Astrocyte (in vitro differentiated cells and primary cell): ENCODE measurements around the gene FYN. TPM values are rescaled to one million over a fixed set of nuclear protein-coding genes. Genes with fewer than 3 reads are reported as not detected.

Experiments
- DNase-seq: peaks from one replicate; pipeline ENCODE4 v3.0.0-alpha.2; 2010; ENCODE audit warnings: low read depth
- FAIRE-seq: peaks from 2 replicates; lab custom pipeline; 2011; peaks lifted over from hg19 to GRCh38; lab: Jason Lieb, UNC
- H2AFZ ChIP-seq: 2 replicates; pipeline ENCODE4 v1.6.0; 2012; ENCODE audit warnings: low read depth, low read length, inconsistent platforms
- H3K27ac ChIP-seq: 2 replicates; pipeline ENCODE4 v1.5.1; 2011; ENCODE audit warnings: low read depth, low read length, inconsistent platforms
- H3K27me3 ChIP-seq: 2 replicates; pipeline ENCODE4 v1.6.0; 2011; ENCODE audit warnings: low read length, inconsistent platforms; ENCODE audit not compliant: insufficient read depth
- H3K36me3 ChIP-seq: 2 replicates; pipeline ENCODE4 v1.5.1; 2011; ENCODE audit warnings: low read length, inconsistent platforms; ENCODE audit not compliant: insufficient read depth
- H3K4me1 ChIP-seq: 2 replicates; pipeline ENCODE4 v1.5.1; 2011; ENCODE audit warnings: low read length, inconsistent platforms; ENCODE audit not compliant: insufficient read depth
- H3K4me2 ChIP-seq: 2 replicates; pipeline ENCODE4 v1.6.0; 2012; ENCODE audit warnings: low read length, inconsistent platforms
- H3K4me3 ChIP-seq: 2 replicates; pipeline ENCODE4 v1.5.1; 2011; ENCODE audit warnings: low read depth, mild to moderate bottlenecking, low read length, inconsistent platforms; ENCODE audit not compliant: insufficient read depth
- H3K79me2 ChIP-seq: 2 replicates; pipeline ENCODE4 v1.6.0; 2012; ENCODE audit warnings: mild to moderate bottlenecking, low read length, inconsistent platforms; ENCODE audit not compliant: insufficient read depth
- H3K9ac ChIP-seq: 2 replicates; pipeline ENCODE4 v1.6.0; 2012; ENCODE audit warnings: mild to moderate bottlenecking, low read length, inconsistent platforms
- H3K9me3 ChIP-seq: 2 replicates; pipeline ENCODE4 v1.5.1; 2012; ENCODE audit warnings: low read depth, mild to moderate bottlenecking, low read length, inconsistent platforms; ENCODE audit not compliant: insufficient read depth
- H4K20me1 ChIP-seq: 2 replicates; pipeline ENCODE4 v1.6.0; 2012; ENCODE audit warnings: low read length, inconsistent platforms; ENCODE audit not compliant: insufficient read depth
- H3K27ac Mint-ChIP-seq: one replicate; pipeline ENCODE4 v1.8.0; 2021; ENCODE audit warnings: mild to moderate bottlenecking, mixed read lengths; ENCODE audit not compliant: unreplicated experiment
- H3K27me3 Mint-ChIP-seq: one replicate; pipeline ENCODE4 v1.8.0; 2021; ENCODE audit warnings: low read depth, mixed read lengths; ENCODE audit not compliant: unreplicated experiment
- H3K36me3 Mint-ChIP-seq: one replicate; pipeline ENCODE4 v1.8.0; 2021; ENCODE audit warnings: low read depth, mixed read lengths; ENCODE audit not compliant: unreplicated experiment
- H3K4me1 Mint-ChIP-seq: one replicate; pipeline ENCODE4 v1.8.0; 2021; ENCODE audit warnings: low read depth, mixed read lengths; ENCODE audit not compliant: unreplicated experiment
- H3K4me3 Mint-ChIP-seq: one replicate; pipeline ENCODE4 v1.8.0; 2021; ENCODE audit warnings: mild to moderate bottlenecking, moderate library complexity, mixed read lengths; ENCODE audit not compliant: unreplicated experiment
- H3K9me3 Mint-ChIP-seq: one replicate; pipeline ENCODE4 v1.8.0; 2021; ENCODE audit warnings: mild to moderate bottlenecking, mixed read lengths; ENCODE audit not compliant: unreplicated experiment
- EZH2 ChIP-seq: IDR thresholded peaks from 2 replicates; pipeline ENCODE4 v1.6.1; 2012; ENCODE audit warnings: mild to moderate bottlenecking, low read length, inconsistent platforms; ENCODE audit not compliant: insufficient read depth
- total RNA-seq: library from RNA; stranded (reverse); gene quantifications from 2 replicates; pipeline ENCODE4 v1.2.1, GENCODE V29; 2021
- TF ChIP-seq, protein P1 (sequence below): IDR thresholded peaks from 2 replicates; pipeline ENCODE4 v1.5.1; 2011; ENCODE audit warnings: low read depth, mild to moderate bottlenecking, inconsistent platforms, low read length, moderate library complexity; ENCODE audit not compliant: insufficient read depth

The FYN gene
- total RNA-seq, 1 donor from 2014 or later = 167 TPM

DNA sequence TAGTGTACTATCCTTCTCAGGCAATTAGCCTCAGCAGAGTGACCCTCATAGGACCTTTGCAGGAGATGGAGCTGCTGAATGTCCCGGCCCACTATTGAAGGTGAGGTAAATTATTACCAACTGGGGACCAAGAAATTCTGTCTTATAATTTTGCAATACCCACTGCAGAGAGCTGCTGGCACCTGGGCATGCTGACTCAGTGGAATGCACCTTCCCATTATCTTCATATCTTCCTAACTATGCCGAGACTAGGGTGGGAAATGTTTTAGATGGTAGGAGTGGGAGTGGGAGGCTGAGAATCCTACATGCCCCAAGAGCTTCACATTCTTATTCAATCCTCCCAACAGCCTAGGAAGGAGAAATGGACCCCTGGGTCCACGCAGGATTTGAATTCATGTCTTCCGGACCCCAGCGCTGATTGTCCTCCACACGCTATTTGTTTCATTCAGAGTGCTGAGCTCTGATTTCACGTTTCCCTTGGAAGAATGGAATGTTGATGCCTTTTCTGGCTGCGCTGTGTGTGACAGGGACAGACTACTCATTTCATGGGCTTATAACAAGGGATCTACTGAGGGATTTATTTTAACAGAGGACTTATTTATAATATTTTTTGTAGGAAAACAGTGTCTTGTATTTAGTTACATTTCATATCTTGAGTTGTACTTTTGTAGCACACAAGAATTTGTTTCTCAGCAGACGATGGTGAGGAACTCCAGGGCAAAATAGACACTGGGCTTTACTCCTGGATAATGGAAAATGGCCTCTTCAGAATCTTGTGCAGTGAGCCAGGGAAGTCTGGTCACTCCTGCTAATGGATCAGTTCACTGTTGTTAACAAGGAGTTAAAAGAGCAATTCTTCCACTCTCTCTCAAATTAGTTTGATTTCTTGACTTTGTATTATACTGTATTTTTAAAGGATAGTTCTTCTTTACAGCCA, 66.4 kb downstream of the FYN start:
- peak; percentile 56 for DNase-seq
- Histone ChIP-seq H3K79me2 (peaks cover 27% of the 10 kb centered on the region), H4K20me1 (no peaks in the 10 kb centered on the region), H3K36me3 (no peaks in the 10 kb centered on the region), H3K4me1 (peaks cover 39% of the 10 kb centered on the region), H3K27me3 (no peaks in the 10 kb centered on the region), H3K9ac (peak overlapping the region; percentile 72), H3K4me2 (peak overlapping the region; percentile 82), H3K4me3 (peak overlapping the region; percentile 31), H3K9me3 (no peaks in the 10 kb centered on the region), H3K27ac (peak overlapping the region; percentile 92), H2AFZ (no peak overlapping the region)
- no peak for FAIRE-seq
- no peaks in the 10 kb centered on the region for H3K27me3 Mint-ChIP-seq
- H3K4me3 Mint-ChIP-seq = no peak overlapping the region
- peak overlapping the region; percentile 86 for H3K27ac Mint-ChIP-seq
- H3K9me3 Mint-ChIP-seq = no peaks in the 10 kb centered on the region
- peaks cover 16% of the 10 kb centered on the region for H3K36me3 Mint-ChIP-seq
- H3K4me1 Mint-ChIP-seq = peaks cover 50% of the 10 kb centered on the region
- TF ChIP-seq, protein P1, sequence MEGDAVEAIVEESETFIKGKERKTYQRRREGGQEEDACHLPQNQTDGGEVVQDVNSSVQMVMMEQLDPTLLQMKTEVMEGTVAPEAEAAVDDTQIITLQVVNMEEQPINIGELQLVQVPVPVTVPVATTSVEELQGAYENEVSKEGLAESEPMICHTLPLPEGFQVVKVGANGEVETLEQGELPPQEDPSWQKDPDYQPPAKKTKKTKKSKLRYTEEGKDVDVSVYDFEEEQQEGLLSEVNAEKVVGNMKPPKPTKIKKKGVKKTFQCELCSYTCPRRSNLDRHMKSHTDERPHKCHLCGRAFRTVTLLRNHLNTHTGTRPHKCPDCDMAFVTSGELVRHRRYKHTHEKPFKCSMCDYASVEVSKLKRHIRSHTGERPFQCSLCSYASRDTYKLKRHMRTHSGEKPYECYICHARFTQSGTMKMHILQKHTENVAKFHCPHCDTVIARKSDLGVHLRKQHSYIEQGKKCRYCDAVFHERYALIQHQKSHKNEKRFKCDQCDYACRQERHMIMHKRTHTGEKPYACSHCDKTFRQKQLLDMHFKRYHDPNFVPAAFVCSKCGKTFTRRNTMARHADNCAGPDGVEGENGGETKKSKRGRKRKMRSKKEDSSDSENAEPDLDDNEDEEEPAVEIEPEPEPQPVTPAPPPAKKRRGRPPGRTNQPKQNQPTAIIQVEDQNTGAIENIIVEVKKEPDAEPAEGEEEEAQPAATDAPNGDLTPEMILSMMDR = no peak
- no peak for TF ChIP-seq EZH2

DNA sequence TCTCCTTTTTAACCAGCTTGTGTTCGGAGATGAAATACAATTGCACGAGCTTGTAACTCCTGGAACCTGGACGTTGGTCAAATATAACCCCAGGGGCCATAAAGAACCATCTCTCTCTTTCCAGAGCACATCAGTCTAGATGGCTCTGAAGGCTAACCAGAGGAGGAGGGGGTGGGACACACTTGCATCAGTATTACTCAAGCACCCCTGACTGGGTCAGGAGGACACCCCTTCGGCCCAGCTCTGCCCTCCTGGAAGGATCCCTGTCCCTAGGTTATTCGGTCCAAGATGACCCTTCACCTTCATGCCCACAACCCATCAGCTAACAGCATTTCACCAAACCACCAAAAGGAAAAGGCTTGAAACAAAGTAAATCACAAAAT, 67.1 kb downstream of the FYN start:
- H4K20me1 ChIP-seq = no peaks in the 10 kb centered on the region
- peaks cover 33% of the 10 kb centered on the region for H3K79me2 ChIP-seq
- H3K4me3 ChIP-seq = peak overlapping the region; percentile 31
- H3K4me1 ChIP-seq = peaks cover 39% of the 10 kb centered on the region
- H3K36me3 ChIP-seq = no peaks in the 10 kb centered on the region
- H3K27ac ChIP-seq = peak overlapping the region; percentile 92
- no peak for DNase-seq
- H3K27me3 Mint-ChIP-seq = no peaks in the 10 kb centered on the region
- no peaks in the 10 kb centered on the region for H3K27me3 ChIP-seq
- no peak for FAIRE-seq
- no peaks in the 10 kb centered on the region for H3K9me3 Mint-ChIP-seq
- TF ChIP-seq, protein P1 = no peak
- TF ChIP-seq EZH2 = no peak
- H3K4me1 Mint-ChIP-seq = peaks cover 48% of the 10 kb centered on the region
- H3K36me3 Mint-ChIP-seq = peaks cover 11% of the 10 kb centered on the region
- no peak overlapping the region for H3K4me3 Mint-ChIP-seq
- no peaks in the 10 kb centered on the region for H3K9me3 ChIP-seq
- peak overlapping the region; percentile 86 for H3K27ac Mint-ChIP-seq
- H3K4me2 ChIP-seq = peak overlapping the region; percentile 82
- H3K9ac ChIP-seq = peak overlapping the region; percentile 72
- H2AFZ ChIP-seq = no peak overlapping the region
